GM18870 (cell line): ENCODE results near the gene NR1D1.

Experiments used
- ATAC-seq: cut with Tn5 transposase; IDR thresholded peaks from one replicate; pipeline ENCODE4 v1.9.1; 2021; ENCODE audit warnings: moderate library complexity; ENCODE audit not compliant: unreplicated experiment

Gene NR1D1

DNA sequence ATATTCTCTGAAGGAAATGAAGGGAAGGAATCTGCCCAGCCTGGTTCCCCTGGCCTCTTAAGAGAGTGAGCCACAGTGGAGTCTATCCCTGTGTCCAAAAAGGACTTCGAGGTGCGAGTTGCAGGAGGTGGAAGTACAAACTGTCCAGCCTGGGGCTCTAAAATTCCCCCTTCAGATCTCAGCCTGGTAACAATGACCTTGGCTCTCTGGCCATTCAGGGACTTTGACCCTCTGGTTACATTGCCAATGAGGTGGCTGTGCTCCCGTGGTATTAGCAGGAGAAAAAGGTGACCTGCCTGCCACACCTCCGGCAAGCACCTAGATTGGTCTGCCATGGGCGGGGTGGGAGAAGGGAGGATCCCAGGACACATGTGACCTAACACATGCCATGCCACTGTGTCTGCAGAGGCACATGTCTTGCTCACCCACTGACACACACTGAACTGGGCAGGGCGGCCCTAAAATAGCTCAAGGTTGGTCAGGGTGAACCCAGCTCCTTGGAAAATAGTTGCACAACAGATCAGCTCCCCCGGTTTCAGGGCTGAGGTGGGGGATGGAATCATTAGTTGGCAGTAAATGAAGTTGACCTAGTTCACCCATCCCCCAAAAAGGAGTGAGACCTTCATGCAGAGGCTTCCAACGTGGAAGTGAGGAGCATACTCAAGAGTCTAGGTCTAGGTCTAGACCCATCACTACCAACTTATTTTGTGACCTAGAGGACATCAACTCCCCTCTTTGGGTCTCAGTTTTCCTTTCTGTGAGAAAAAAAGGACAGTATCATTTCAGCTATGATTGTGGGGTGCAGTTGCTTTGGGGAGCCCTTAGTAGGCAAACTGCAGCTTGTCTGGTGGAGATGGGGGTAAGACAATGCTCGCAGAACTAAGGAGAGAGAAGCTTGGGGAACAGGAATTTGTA lies 2.2 kb downstream of the NR1D1 start:
- no peak for ATAC-seq

DNA sequence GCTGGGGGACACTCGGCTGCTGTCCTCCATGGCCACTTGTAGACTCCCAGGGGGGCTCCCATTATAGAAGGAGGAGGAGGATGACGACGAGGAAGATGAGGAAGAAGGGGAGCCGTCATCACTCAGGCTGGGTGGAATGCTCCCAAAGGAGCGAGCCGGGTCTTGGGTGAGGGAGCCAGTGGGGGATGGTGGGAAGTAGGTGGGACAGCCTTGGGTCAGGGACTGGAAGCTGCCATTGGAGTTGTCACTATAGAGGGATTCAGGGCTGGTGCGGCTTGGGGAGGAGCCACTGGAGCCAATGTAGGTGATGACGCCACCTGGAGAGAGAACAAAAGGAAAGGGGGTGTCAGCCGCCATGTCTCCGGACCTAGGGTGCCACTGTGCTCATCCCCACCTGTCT lies 3.3 kb downstream of the NR1D1 start:
- no peak for ATAC-seq

DNA sequence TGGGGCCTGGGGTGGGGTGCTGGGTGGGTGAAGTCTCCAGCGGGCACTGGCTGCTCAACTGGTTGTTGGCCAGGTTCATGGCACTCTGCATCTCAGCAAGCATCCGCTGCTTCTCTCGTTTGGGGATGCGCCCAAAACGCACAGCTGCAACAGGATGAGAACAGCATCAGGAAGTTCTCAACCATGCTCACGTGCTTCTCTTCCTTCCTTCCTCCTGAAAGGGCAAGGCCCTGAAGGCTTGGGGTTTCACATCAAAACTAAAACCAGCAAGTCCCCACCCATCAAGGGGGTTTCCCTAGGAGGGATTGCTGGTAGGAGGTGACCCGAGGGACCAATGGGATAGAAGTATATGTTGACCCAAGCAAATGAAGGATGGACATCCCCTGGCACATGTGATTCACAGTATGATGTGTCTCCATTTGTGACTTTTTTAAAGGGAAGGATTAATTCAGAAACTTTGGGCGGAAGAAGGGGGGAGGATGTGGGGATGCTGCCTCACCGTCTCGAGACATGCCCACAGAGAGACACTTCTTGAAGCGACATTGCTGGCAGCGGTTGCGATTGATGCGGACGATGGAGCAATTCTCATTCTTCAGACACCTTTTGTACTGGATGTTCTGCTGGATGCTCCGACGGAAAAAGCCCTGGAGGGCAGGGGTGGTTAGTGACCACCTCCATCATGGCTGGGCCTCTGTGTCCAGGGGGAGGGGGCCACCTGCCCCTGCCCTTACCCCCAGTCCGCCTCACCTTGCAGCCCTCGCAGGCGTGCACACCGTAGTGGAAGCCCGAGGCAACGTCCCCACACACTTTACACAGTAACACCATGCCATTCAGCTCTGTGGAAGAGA lies 4.2 kb downstream of the NR1D1 start:
- ATAC-seq: peak; percentile 49

DNA sequence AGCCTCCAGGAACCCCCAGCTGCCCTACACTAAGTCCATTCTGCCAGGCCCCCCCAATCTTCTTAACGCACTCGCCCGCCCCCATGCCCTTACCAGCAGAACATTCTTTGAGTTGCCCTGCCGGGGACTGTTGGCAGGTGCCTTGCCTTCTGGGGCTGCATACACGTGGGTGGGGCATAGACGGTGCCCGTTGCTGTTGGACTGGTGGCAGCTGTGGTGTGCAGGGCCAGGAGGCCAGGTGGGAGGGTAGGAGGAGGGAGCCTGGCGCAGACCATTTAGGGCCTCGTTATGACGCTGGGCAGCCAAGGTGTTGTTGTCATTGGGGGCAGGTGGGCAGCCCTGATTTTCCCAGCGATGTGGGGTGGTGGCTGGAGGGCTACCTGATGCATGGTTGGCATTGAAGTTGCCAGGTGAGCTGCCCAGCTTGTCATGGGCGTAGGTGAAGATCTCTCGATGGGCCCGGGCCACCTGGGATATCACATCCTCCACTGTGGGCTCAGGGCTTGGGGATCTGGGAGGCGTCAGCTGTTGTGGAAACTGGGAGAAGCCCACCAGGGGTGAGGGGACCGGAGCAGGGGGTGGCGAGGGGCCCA lies 4.9 kb downstream of the NR1D1 start:
- ATAC-seq: no peak

DNA sequence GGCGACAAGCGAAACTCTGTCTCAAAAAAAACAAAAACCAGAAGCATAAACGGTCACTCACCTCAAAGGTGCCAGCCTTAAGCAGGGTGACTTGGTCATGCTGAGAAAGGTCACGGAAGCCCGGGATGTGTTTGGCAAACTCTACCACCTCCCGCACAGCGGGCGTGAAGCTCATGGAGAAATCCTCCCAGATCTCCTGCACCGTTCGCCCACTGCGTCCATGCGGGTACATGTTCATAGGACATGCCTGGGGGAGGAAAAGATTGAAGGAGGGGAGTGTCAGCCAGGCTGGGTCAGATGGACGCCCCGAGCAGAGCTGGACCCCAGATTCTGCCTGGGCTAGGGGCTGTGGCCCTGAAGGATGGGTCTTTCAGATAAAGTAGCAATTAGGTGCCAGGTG lies 5.5 kb downstream of the NR1D1 start:
- no peak for ATAC-seq

DNA sequence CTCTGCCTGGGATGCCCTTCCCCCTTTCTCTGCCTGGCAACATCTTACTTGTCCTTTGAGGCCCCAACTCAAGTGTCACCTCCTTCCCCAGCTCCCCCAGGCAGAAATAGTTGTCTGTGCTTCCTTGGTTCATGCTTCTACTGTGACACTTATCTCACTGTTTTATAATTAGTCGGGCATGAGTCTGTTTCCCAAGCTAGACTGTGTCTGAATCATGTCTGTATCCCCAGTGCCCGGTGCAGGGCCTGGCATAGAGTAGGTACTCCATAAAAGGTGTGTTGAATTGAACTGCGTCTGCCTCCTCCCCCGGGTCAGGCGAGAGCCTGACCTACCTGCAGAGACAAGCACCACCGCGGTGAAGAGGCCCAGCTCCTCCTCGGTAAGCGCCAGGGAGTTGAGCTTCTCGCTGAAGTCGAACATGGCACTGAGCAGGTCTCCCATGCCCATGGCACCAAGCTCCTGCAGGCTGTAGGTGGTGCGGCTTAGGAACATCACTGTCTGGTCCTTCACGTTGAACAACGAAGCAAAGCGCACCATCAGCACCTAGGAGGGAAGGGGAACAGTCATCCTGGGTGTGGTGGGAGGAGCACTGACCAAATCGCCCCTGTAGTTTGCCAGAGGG lies 6.7 kb downstream of the NR1D1 start:
- ATAC-seq: no peak

DNA sequence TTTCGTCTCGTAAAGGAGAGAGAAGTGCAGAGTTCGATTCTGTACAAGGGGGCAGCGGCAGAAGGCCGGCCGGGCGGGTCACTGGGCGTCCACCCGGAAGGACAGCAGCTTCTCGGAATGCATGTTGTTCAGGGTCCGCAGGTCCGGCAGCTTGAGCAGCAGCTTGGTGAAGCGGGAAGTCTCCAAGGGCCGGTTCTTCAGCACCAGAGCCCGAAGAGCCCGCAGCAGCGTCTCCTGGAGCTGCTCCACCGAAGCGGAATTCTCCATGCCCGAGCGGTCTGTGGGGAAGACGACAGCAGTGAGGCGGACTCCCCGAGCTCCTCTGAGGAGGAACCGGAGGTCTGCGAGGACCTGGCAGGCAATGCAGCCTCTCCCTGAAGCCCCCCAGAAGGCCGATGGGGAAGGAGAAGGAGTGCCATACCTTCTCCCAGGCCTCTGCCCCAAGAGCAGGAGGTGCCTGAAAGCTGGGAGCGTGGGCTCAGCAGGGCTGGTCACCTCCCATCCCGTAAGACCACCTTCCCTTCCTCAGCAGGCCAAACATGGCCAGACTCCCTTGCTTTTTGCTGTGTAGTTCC lies 7.3 kb downstream of the NR1D1 start:
- no peak for ATAC-seq

DNA sequence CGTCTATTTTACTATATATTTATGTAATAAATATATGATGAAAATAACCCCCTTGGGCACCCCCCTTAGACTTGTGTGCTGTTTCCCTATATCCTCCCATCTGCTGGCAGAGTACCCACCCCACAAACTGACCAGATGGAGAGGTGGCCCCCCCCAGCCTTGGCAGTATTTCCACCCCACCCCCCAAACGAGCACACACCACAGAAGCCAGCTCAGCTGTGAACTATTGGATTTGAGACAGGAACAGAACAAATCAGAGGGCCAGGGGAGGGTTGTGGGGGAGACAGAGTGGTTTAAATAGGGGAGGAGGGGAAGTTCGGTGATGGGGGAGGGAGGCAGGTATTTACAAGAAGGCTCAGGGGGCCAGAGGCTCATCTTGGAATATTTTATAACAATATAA lies 7.8 kb downstream of the NR1D1 start:
- no peak for ATAC-seq

DNA sequence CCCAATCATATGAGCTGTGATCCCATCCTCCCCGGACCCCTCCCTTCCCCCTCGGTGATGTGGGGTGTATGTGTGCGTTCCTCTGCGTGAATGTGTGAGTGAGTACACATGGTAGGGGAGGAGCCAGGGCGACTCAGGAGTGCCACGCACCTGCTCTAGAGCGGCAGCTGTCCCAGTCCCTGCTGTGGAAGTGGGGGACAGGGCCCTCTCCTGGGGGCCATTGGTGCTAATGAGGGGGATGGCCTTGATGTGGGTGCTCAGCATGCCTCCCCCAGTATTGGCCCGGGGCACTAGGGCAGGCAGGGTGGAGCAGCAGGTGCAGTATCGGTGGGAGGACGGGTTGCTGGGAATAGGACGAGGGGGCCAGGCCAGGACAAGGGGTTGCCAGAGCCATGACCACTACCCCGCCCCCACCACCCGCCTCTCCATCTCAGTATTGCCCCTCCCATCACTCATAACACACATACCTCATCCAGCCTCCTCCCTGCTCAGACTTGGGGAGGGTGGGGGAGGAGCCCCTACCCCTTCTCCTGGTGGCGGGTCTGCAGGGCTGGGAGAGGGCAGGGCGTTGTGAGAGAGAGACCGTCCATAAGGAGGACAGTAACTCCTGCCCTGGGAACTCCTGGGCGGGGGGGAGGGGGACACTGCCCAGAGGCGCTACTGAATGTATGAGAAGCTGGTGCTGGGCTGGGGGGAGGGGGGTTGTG lies 8.5 kb downstream of the NR1D1 start:
- no peak for ATAC-seq

DNA sequence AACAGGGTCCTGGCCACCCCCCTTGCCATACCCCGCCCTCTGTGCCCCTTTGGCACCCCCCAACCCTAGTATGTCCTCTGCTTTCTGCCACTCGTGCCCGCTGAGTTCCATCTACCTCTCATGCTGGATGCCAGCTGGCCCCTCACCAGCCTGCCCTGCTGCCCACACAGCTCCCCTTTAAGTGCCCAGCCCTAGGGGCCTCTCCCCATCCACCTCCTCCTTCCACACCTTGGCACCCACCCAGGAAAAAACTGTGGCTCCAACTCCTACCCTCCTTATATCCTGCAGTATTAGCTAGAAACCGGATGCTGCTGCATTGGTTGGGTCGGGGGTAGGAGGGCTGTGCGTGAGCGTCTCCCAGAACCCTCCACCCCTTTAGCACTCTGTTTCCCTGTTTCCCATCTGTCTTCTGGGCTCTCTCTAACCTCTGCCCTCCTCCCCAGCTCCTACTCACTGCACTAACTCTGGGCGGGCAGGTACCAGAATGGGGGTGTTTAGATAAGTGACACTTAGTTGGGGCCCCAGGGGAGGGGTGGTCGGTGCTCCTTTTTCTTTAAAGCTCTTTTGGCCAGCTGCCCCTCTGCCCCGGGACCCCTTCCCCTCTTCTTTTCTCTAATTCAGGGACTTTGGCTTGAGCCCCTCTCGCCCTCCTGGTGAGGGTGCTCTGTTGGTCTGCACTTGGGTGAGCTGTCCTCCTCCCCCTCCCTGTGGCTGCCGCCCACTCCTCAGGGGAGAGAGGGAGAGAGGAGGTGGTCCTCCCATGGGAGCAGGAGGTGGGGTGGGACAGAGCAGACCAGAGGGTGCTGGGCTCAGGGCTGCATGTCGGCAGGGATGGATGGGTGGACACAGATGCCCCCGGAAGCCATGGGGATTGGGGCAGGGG lies 9.9 kb downstream of the NR1D1 start:
- ATAC-seq: no peak

DNA sequence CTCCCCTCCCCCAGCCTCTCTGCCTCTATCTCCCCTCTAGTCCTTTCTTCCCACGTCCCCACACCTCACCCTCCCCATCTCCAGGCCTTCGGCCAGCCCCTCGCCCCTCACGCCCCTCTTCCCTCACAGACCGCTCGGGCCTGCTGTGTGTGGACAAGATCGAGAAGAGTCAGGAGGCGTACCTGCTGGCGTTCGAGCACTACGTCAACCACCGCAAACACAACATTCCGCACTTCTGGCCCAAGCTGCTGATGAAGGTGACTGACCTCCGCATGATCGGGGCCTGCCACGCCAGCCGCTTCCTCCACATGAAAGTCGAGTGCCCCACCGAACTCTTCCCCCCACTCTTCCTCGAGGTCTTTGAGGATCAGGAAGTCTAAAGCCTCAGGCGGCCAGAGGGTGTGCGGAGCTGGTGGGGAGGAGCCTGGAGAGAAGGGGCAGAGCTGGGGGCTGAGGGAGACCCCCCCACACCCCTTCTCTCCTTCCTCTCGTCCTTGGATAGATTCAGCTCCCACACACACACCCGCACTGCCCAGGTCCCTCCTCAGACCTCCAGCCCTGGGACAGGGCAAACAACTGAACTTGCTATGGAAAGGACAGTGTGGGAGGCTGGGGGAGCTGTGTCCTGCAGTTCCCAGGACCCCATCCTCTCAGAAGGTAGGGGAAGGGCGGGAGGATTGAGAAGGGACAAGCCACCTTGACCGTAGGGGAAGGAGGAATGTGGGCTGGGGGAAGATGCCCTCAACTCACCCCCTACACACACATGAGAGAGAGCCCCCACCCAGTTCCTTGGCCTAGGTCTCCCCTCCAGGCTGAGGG lies 11.1 kb downstream of the NR1D1 start:
- no peak for ATAC-seq

DNA sequence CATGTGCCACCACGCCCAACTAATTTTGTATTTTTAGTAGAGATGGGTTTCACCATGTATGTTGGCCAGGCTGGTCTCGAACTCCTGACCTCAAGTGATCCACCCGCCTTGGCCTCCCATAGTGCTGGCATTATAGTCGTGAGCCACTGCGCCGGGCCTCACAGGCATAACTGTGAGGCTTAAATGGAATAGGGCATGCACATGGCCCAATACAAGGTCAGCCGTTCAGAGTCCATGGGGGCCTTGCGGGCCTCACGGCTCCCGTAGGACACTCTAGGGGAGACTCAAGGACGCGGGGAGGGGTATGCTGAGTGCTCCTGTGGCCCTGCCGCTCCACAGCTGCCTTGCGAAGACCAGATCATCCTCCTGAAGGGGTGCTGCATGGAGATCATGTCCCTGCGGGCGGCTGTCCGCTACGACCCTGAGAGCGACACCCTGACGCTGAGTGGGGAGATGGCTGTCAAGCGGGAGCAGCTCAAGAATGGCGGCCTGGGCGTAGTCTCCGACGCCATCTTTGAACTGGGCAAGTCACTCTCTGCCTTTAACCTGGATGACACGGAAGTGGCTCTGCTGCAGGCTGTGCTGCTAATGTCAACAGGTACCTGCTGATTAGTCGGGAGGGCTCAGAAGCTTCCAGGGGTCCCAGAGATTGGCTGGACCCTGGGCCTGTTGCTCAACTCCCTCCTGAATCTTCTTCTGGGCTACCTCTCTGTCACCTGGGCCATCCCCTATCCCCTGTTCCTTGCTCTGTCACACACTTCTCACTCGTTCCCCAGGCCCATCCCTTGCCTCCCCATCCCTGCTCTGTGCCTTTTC lies 12.3 kb downstream of the NR1D1 start:
- ATAC-seq: no peak

DNA sequence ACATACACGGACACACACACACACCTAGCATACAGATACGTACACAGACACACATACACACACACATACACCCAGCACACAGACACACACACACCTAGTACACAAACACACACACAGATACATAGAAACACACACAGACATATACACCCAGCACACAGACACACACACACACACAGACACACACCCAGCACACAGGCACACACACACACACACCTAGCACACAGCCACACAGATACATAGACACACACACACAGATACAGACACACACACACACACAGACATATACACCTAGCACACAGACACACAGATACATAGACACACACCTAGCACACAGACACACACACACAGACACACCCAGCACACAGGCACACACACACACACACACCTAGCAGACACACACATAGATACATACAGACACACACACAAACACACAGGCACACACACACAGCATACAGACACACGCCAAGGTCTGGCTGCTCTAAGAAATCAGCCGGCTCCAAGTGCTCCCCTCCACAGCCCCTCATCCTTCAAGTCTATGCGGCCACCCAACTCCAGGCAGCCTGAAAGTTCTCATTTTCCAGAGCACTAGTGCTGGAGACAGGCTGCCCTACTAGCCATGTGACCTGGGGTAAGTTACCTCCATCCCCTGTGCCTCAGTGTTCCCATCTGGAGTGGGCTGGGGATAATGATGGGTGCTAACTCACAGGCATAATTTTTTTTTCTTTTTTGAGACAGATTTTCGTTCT lies 13.2 kb downstream of the NR1D1 start:
- no peak for ATAC-seq

DNA sequence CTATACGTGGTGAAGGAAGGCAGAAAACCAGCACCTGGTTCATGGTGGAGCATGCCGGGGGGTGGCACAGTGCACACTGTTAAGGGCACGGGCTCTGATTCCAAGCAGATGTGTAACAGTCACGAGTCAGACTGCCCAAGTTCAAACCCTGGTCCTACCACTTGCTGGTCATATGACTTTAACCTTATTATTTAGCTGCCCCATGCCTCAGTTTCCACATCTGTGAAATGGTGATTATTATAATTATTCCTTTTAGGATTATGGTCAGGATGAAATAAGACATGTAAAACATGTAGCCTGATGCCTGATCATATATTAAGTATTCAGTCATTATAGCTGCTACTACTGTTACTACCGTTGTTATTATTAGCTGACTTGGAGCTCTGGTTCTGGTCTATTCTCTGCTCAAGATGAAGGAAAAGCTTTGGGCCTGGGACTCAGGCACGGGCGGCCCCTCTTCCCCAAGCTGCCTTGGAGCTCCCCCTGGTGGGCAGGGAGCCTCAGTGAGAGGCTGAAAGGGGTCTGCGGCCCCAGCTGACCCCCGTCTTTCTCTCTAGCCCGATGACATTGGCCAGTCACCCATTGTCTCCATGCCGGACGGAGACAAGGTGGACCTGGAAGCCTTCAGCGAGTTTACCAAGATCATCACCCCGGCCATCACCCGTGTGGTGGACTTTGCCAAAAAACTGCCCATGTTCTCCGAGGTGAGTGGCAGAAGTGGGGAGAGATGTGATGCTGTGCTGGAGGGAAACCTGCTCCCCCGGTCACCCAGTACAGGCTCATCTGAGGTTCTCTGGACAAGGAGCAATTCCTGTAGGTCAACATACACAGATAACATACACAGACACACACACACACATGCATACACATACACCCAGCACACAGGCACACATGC lies 14.0 kb downstream of the NR1D1 start:
- ATAC-seq: no peak

DNA sequence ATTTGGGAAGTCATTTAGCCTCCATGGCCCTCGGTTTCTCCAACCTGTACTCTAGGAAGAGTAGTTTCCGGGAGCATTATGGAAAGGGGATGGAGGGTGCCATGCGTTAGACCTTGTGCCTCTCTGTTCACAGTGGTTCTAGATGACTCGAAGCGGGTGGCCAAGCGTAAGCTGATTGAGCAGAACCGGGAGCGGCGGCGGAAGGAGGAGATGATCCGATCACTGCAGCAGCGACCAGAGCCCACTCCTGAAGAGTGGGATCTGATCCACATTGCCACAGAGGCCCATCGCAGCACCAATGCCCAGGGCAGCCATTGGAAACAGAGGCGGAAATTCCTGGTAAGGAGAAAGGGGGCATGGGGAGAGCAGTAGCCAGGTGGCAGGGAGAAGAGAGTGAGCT lies 15.9 kb downstream of the NR1D1 start:
- ATAC-seq: no peak

DNA sequence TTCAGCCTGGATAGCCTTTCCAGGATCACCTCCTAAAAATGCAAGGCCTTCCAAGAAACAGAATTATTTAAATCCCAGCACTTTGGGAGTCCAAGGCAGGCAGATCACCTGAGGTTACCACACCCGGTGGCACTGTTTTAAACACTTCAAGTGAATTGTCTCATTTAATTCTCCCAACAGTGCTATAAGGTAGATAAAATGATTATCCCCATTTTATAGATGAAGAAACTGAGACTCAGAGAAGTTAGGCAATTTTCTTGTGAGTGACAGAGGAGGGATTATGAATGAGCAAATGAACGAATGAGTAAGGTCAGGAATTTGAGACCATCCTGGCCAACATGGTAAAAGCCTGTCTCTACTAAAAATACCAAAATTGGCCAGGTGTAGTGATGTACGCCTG lies 20.8 kb downstream of the NR1D1 start:
- ATAC-seq: no peak
